Right lobe of liver (tissue), 4 donors: ENCODE results near the gene CALML4.
A peak's percentile ranks its signal among the peaks of the same experiment; 100 is the strongest.

Source experiments
- CTCF ChIP-seq, 4 donors: fragments of 200-600 bp in 3 of 4; fragments of 450-650 bp in 1 of 4; IDR thresholded peaks; one replicate each; pipeline versions ENCODE4 v1.5.1 to v1.8.0; 2016 to 2022; ENCODE audit warnings: antibody characterized with exemption in 4 of 4, mild to moderate bottlenecking in 2 of 4
- POLR2A ChIP-seq: fragments of 450-650 bp; IDR thresholded peaks from one replicate; pipeline ENCODE4 v1.6.1; 2017; ENCODE audit warnings: antibody characterized with exemption, mild to moderate bottlenecking
- donor health status: DM: no; HTN: no; CAD: no.
- donor health status: DM: no; HTN: no; CAD: no.
- donor health status: DM: no; HTN: yes; CAD: no.

- no peak for TF ChIP-seq POLR2A
- TF ChIP-seq CTCF (IDR thresholded peaks at IDR 0.05) = peak in 1 of 4 donors; percentile 3
These were observed 25.3 kb upstream of the CALML4 start for GRCh38 chr15:68230157-68231100.
